BLaER1 treated with 17β-estradiol and CSF1 and Interleukin-3, amounts not matched to agents 10 nM and 100 nM (cell line): ENCODE data around the gene ALKAL2.
A peak's percentile ranks its signal among the peaks of the same experiment; 100 is the strongest.

Source experiments
- H3K27ac ChIP-seq, 11 experiments: shearing (Covaris generic); formaldehyde crosslinking; 2 replicates each; pipeline ENCODE4 v1.8.1; 2022
- H3K27me3 ChIP-seq, 11 experiments: shearing (Covaris generic); formaldehyde crosslinking; 2 replicates each; pipeline ENCODE4 v1.8.1; 2022
- H3K36me3 ChIP-seq, 11 experiments: shearing (Covaris generic); formaldehyde crosslinking; 2 replicates each; pipeline ENCODE4 v1.8.1; 2022
- H3K4me1 ChIP-seq, 10 experiments: shearing (Covaris generic); formaldehyde crosslinking; 2 replicates each; pipeline ENCODE4 v1.8.1; 2022
- H3K4me2 ChIP-seq, 11 experiments: shearing (Covaris generic); formaldehyde crosslinking; 2 replicates each; pipeline ENCODE4 v1.8.1; 2022
- H3K4me3 ChIP-seq, 10 experiments: shearing (Covaris generic); formaldehyde crosslinking; 2 replicates each; pipeline ENCODE4 v1.8.1; 2022
- H3K9ac ChIP-seq, 11 experiments: shearing (Covaris generic); formaldehyde crosslinking; 2 replicates each; pipeline ENCODE4 v1.8.1; 2022
- H3K9me3 ChIP-seq, 11 experiments: shearing (Covaris generic); formaldehyde crosslinking; replicated peaks in 1 of 11; 2 replicates each; pipeline ENCODE4 v1.8.1; 2022
- H4K20me1 ChIP-seq, 11 experiments: shearing (Covaris generic); formaldehyde crosslinking; 2 replicates each; pipeline ENCODE4 v1.8.1; 2022
- Cebpa-rat ChIP-seq, 11 experiments: shearing (Covaris generic); IDR thresholded peaks; 2 replicates each; pipeline ENCODE4 v1.8.1; 2022

The ALKAL2 gene

GRCh38 chr2:270861-271260 is 17.0 kb downstream of the ALKAL2 start:
- peaks cover 48 to 63% (median 52%) of the 10 kb centered on the region in 10 experiments for H3K4me1 ChIP-seq
- H3K27ac ChIP-seq = no peak overlapping the region
- no peak for TF ChIP-seq Cebpa-rat (IDR thresholded peaks at IDR 0.05)
- H4K20me1 ChIP-seq = peaks cover 83 to 100% (median 98%) of the 10 kb centered on the region in 11 experiments; a peak in 21 of 22 replicates
- H3K9ac ChIP-seq = no peak overlapping the region
- peaks cover 49 to 85% (median 70%) of the 10 kb centered on the region in 11 experiments for H3K36me3 ChIP-seq
- no peaks in the 10 kb centered on the region for H3K27me3 ChIP-seq
- H3K4me3 ChIP-seq = no peak overlapping the region
- H3K9me3 ChIP-seq = no peaks in the 10 kb centered on the region
- no peak overlapping the region for H3K4me2 ChIP-seq

DNA sequence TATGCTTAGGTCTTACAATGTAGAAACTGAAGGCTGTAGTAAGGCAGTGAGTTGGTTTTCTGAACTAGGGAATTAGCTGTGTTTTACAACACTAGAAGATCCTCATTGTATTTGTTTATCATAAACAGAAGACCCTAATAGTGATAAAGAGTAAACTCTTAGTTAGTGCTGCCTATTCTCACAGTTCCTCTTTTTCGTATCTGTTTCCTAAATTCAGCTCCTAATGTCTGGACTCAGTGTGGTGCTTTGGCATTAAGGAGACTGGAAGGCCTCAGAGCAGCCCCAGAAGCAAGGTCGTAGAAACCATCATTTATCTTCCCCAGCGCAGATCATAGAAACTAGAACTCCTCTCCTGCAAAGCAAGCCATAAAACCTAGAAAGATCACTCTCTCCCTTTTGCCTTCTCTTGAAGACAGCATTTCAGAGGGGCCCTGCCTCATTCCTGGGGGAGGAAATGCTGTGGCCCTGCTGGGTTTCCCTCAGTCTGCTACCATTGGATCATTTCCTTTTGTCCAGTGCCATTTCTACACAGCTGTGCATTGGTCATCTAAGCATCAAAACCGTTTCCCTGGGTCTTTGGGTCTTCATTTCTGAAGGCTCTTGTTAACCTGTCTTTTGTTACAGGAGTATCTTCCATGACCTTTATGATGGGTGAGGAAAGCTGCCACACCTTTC is 18.4 kb downstream of the ALKAL2 start:
- Histone ChIP-seq H3K27ac (no peak overlapping the region), H3K9ac (0 out of 22 replicates have a peak overlapping the region, but pooled peaks of 1 of the 11 experiments have one; percentile 5), H3K4me2 (peak overlapping the region in 8 of 11 experiments; percentile 5 to 98 (median 40); a peak in 11 of 22 replicates), H3K4me1 (peaks cover 42 to 54% (median 47%) of the 10 kb centered on the region in 10 experiments), H3K4me3 (no peak overlapping the region), H3K27me3 (no peaks in the 10 kb centered on the region), H4K20me1 (peaks cover 75 to 95% (median 85%) of the 10 kb centered on the region in 11 experiments; a peak in 21 of 22 replicates), H3K36me3 (peaks cover 42 to 72% (median 58%) of the 10 kb centered on the region in 11 experiments), H3K9me3 (no peaks in the 10 kb centered on the region)
- TF ChIP-seq Cebpa-rat (IDR thresholded peaks at IDR 0.05) = no peak

- peaks cover 65 to 88% (median 73%) of the 10 kb centered on the region in 11 experiments; a peak in 21 of 22 replicates for H4K20me1 ChIP-seq
- no peak overlapping the region for H3K4me3 ChIP-seq
- no peak overlapping the region for H3K9ac ChIP-seq
- peaks cover 30 to 60% (median 46%) of the 10 kb centered on the region in 11 experiments for H3K36me3 ChIP-seq
- peak overlapping the region in 10 of 11 experiments; percentile 86 to 98 (median 93); a peak in 17 of 22 replicates for H3K4me2 ChIP-seq
- H3K4me1 ChIP-seq = peaks cover 46 to 55% (median 50%) of the 10 kb centered on the region in 10 experiments
- no peak for TF ChIP-seq Cebpa-rat (IDR thresholded peaks at IDR 0.05)
- H3K27ac ChIP-seq = no peak overlapping the region
- H3K9me3 ChIP-seq = no peaks in the 10 kb centered on the region
- H3K27me3 ChIP-seq = no peaks in the 10 kb centered on the region
Measured at GRCh38 chr2:268323-268722, 19.6 kb downstream of the ALKAL2 start.

DNA sequence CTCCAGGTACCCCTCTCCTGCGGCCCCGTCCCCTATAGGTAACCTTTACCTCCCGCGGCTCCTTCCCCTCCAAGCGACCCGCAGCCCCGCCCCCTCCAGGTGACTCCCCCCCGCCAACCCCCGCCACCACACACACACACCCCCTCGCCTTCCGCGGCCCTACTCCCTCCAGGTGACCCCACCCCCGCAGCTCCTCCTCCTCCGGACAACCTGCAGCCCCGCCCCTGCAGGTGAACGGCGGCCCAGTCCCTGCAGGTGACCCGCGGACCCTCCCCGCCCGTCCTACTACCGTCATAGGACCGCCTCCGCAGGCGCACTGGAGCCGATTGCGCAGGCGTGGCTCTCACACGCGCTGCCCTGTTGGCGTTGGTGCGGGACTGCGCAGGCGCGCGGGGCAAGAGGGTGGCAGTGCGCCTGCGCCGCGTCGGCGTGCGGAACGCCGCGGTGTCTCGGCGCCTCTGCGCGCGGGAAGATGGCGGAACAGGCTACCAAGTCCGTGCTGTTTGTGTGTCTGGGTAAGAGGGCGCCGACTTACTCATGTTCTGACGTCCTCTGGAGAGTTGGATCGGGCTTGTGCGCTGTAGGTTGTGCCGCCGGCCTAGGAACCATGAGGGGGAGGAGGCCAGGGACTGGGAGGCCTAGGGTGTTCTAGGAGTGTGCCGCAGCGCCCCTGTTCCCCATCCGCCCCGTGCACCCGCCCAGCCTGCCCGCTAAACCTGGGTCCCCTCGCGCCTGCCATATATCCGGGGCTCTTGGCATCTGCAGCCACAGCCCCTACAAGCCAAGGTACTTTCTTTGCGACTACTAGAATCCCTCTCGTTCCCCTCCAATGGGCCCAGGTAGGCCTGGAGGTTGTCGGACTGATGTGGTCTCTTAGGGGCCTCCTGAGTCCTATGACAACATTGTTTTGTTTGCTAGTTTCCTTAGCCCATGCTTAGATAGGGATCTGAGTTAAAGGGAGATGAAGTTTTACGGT is 23.1 kb downstream of the ALKAL2 start, which contains the start of gene ACP1:
Gene ACP1, plus strand, starts transcription at position 455 of the 976 bp plus-strand sequence. Its CDS starts 18 bp downstream, at position 473.
- Histone ChIP-seq H3K4me1 (peaks cover 59 to 79% (median 66%) of the 10 kb centered on the region in 10 experiments), H3K36me3 (peaks cover 6 to 44% (median 24%) of the 10 kb centered on the region in 11 experiments; a peak in 20 of 22 replicates), H3K4me2 (peak within 1 kb of the TSS; percentile 98 to 100 (median 99)), H4K20me1 (peaks cover 30 to 75% (median 38%) of the 10 kb centered on the region in 11 experiments; a peak in 21 of 22 replicates), H3K9me3 (peaks cover 0 to 12% (median 9%) of the 10 kb centered on the region in 11 experiments; a peak in 12 of 22 replicates), H3K9ac (peak within 1 kb of the TSS; percentile 85 to 92 (median 89)), H3K27me3 (no peaks in the 10 kb centered on the region), H3K27ac (peak within 1 kb of the TSS; percentile 68 to 91 (median 87)), H3K4me3 (peak within 1 kb of the TSS; percentile 77 to 92 (median 88))
- no peak for TF ChIP-seq Cebpa-rat (IDR thresholded peaks at IDR 0.05)

- Histone ChIP-seq H3K27me3 (no peaks in the 10 kb centered on the region), H3K9me3 (peaks cover 2 to 18% (median 12%) of the 10 kb centered on the region in 11 experiments), H3K4me1 (peaks cover 50 to 71% (median 58%) of the 10 kb centered on the region in 10 experiments), H3K4me2 (peak within 1 kb of the TSS; percentile 98 to 100 (median 99)), H3K36me3 (peaks cover 8 to 43% (median 23%) of the 10 kb centered on the region in 11 experiments; a peak in 21 of 22 replicates), H3K9ac (peak within 1 kb of the TSS; percentile 85 to 92 (median 89)), H4K20me1 (peaks cover 22 to 66% (median 29%) of the 10 kb centered on the region in 11 experiments; a peak in 21 of 22 replicates), H3K4me3 (peak within 1 kb of the TSS; percentile 77 to 92 (median 88)), H3K27ac (peak within 1 kb of the TSS; percentile 68 to 91 (median 87))
- no peak for TF ChIP-seq Cebpa-rat (IDR thresholded peaks at IDR 0.05)
Measured at GRCh38 chr2:263774-264492, 24.0 kb downstream of the ALKAL2 start, which contains the start of gene SH3YL1. TSS of gene SH3YL1 (minus strand) at chr2:264032. CDS start at chr2:263984, 48 bp downstream.

DNA sequence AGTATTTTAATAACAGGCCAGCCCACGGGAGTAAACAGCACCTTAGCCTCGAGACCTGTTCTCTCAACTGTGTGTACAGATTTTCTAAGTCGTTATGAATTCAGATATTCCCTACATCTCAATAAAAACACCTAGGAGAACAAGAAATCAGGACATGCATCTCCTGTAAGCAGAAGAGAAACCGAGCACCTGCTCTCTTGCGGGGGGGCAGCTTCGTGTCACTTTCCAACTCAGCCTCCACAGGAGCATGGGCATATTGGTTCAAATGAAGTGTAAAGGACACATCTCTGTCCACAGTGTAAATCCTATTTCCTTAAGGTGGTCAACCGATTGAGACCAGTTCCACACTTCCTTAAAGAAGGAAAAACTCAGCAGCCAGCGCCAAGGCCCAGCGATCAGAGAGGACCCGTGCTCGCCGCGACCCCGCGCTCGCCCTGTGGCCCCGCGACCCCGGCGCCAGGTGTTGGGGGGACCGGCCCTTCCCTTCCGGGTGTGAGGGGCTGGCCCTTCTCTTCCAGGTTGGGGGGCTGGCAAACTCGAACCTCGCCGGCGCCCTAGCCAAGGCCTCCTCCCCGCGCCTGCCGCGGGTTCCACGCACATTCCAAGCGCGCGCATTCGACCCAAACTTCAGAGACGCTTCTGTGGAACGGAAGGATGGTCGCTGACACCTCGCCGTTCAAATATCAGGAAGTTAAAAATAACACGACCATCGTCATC is 24.7 kb downstream of the ALKAL2 start:
- Histone ChIP-seq H3K4me2 (peak overlapping the region; percentile 98 to 100 (median 99)), H4K20me1 (peaks cover 14 to 59% (median 22%) of the 10 kb centered on the region in 11 experiments; a peak in 20 of 22 replicates), H3K9me3 (peaks cover 10 to 26% (median 20%) of the 10 kb centered on the region in 11 experiments), H3K4me3 (peak overlapping the region; percentile 77 to 92 (median 88)), H3K4me1 (peaks cover 43 to 63% (median 52%) of the 10 kb centered on the region in 10 experiments), H3K27me3 (no peaks in the 10 kb centered on the region), H3K27ac (peak overlapping the region; percentile 68 to 91 (median 79); a peak in 20 of 22 replicates), H3K9ac (peak overlapping the region; percentile 84 to 92 (median 89)), H3K36me3 (peaks cover 16 to 46% (median 31%) of the 10 kb centered on the region in 11 experiments)
- no peak for TF ChIP-seq Cebpa-rat (IDR thresholded peaks at IDR 0.05)

GRCh38 chr2:262117-262516 is 25.8 kb downstream of the ALKAL2 start:
- Histone ChIP-seq H3K9ac (peak overlapping the region in 10 of 11 experiments; percentile 7 to 92 (median 38); a peak in 16 of 22 replicates), H3K9me3 (peaks cover 19 to 36% (median 28%) of the 10 kb centered on the region in 11 experiments), H4K20me1 (peaks cover 4 to 48% (median 11%) of the 10 kb centered on the region in 11 experiments; a peak in 17 of 22 replicates), H3K4me2 (peak overlapping the region; percentile 98 to 100 (median 99)), H3K36me3 (peaks cover 18 to 41% (median 30%) of the 10 kb centered on the region in 11 experiments), H3K27ac (peak overlapping the region in 9 of 11 experiments; percentile 1 to 55 (median 31); a peak in 12 of 22 replicates), H3K4me1 (peaks cover 35 to 52% (median 43%) of the 10 kb centered on the region in 10 experiments), H3K4me3 (peak overlapping the region in 7 of 10 experiments; percentile 4 to 92 (median 77); a peak in 6 of 20 replicates), H3K27me3 (no peaks in the 10 kb centered on the region)
- no peak for TF ChIP-seq Cebpa-rat (IDR thresholded peaks at IDR 0.05)
